Measurements from ENCODE around the gene TMEM11.
"Not testable (repeated sequence)": the region's sequence is repeated elsewhere in the genome, so short reads cannot be mapped to it uniquely, and the experiment has no call there.

Gene TMEM11

DNA sequence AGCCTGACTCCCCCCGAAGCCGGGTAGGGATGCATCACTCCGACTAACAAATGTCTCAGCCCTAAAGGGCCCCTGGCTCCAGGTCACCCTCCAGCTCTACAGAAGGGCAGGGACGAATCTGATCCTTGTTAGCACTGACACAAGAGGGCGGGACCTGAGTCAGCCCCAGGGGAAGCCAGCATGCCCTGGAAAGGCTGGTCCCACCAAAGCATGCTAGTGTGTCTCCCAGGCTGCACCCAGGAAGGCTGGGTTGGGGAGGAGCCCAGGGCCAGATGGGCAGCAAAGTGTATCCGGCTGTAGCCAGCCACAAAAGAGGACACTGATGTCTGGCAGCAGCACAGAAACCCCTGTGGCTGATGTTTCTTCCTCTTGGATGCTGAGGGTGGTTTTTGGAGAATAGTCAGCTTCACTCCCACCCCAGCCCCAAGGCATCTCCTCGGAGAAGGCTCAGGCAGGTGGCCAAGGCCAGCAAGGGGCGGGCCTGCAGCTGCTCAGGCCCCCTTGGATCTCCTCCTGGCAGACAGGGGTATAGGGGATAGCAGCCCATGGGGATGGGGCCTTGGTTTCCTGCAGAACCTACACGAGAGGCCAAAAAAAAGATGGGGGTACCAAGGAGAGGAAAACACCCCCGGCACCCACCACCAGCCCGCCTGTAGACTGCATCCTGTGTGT, 28.2 kb upstream of the TMEM11 start:
- no peak for DNase-seq

DNA sequence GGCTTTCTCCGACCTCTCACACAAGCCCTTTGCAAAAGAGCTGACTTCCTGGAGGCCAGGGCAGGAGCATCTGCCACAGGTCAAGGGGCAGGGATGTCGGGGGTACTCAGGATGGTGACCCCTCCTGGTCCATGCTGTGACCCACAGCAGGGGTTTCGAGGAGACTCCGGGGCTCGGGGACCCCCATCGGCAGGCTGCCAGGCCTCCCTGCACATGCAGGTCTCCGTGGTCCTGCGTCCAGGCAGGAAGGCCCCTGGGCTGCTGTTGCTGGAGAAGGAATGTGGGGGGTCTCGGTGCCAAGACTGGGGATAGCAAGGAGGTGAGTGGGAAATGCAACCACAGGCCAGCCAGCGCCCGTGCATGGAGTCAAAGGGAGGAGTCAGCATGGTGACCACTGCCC, 27.6 kb upstream of the TMEM11 start:
- DNase-seq: no peak

GRCh38 chr17:21240369-21241055, 26.6 kb upstream of the TMEM11 start:
- DNase-seq: no peak

DNA sequence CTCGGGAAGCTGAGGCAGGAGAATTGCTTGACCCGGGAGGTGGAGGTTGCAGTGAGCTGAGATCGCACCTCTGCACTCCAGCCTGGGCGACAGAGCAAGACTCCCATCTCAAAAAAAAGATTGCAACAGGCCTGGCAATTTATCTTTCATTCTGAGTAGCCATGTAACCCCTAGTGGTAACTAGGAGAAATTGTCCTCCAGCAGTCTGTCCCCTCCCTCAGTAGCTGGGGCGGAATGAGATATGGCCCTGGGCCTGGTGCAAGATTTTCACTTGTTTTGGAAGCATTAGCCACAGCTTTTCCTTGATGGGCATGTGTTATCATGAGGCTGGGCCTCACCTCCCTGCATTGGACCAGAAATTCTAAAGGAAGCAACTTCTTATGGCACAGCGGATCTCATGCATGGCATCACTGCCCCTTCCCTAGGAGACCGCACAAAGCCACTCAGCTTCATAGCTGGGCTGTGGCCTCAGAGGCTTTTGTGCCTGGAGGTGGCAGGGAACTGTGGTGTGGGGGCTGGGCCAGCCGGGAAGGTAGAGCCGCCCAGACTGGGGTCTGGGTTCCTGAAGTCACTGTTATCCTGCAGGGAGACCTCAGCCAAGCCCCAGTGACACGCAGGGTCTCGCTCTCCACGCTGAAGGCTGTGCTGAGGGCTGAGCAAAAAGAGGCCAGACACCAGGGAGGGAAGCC, 25.9 kb upstream of the TMEM11 start:
- DNase-seq: no peak

DNA sequence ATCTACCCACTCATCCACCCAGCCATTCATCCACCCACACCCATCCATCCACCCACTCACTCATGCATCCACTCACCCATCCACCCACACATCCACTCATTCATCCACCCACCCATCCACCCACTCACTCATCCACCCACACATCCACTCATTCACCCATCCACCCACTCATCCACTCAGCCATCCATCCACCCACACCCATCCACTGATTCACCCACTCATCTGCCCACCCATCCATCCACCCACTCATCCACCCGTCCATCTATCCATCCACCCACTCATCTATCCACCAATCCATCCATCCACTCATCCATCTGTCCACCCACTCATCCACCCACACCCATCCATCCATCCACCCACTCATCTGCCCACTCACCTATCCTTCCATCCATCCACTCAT, 22.0 kb upstream of the TMEM11 start:
- no peak for DNase-seq

DNA sequence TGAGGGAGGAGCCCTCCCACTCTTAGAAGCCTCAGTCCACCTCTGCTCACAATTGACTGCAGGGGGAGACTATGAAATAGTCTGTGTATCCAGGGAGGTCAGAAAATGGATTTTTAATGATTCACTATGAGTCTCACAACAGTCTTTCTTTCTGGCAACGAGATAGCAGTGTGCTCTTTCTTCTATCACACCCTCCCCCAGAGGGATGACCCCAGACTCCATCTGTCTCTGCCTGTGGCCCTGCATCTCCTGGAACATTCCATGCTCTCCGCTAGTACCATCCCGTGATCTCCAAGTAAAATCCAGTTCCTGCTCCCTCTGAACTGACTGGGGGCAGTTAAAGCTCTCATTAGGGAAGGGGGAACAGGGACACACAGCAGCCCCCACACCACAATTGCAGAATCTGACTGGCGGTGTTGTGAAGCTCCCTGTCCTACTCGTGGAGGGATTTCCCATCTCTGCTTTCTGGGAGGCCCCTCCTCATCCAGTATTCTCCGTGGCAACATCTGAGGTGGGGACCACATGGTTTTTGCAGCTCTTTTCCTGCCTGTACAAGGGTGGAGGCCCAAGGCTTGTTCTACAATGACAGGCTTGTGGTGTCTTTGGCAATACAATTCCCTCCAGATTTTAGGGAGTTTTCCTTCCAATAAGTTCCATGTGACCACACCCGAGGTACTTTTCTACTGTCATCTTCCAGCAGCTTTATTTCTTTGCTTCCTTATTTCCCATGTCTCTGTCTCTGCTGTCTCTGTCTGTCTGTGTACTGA, 19.8 kb upstream of the TMEM11 start:
- DNase-seq: no peak

- no peak for DNase-seq
These were observed 18.2 kb upstream of the TMEM11 start for GRCh38 chr17:21232033-21232749.

- no peak for DNase-seq
These were observed 17.6 kb upstream of the TMEM11 start for GRCh38 chr17:21231533-21231932.

DNA sequence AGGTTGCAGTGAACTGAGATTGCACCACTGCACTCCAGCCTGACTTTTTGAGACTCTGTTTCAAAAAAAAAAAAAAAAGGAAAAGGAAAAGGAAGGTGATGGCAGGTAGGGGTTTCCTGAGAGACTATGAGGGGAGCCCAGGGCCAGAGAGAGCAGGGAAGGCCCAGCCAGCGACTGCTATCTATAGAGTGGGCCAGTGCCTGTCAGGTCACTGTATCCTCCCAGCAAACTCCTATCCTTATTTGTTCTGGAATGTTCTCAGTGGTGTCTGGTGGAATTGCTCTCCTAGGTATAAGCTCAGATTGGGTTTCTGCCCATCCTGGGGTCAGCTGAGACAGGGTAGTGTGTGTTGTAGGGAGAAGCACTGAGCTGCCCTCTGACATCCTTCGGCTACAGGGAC, 14.9 kb upstream of the TMEM11 start:
- no peak for DNase-seq

- DNase-seq: no peak
These were observed 14.2 kb upstream of the TMEM11 start for GRCh38 chr17:21228111-21228510.

GRCh38 chr17:21227277-21227676, 13.3 kb upstream of the TMEM11 start:
- DNase-seq: not testable (repeated sequence)

DNA sequence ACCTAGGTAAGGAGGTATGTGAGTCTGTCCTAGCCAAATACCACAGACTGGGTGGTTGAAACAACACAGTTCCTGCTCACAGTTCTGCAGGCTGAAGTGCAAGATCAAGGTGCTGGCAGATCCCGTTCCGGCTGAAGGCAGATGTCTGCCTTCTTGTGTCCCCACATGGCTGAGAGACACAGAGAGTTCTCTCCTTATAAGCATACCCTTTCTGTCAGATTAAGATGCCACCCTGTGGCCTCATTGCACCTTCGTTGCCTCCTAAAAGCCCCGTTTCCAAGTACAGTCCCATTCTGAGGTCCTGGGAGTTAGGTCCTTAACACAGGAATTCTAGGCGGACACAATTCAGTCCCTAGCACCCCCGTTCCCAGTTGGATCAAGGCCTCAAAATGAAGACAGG, 9.1 kb upstream of the TMEM11 start:
- DNase-seq: no peak

DNA sequence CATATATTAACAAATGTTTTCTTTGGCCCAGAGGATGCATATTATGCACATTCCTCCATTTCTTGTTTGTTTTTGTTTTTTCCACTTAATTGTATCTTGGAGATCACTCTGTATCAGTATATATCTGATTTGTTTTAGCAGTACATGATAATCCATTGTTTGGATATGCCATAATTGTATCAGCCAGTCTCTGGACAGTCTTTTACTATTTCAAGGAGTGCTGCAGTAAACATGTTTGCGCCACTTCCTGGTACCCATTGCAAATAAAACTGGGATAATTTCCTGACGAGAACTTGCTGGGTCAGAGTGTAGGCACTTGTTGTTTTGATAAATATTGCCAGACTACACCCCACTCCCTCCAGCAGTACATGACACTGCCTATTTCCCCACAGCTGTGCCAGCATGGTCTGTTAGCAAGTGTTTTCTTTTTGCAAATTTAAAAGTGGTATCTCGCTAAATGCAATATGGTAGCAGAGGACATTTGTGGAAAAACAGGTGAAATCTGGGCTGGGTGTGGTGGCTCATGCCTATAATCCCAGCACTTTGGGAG, 4.9 kb upstream of the TMEM11 start:
- DNase-seq: no peak

DNA sequence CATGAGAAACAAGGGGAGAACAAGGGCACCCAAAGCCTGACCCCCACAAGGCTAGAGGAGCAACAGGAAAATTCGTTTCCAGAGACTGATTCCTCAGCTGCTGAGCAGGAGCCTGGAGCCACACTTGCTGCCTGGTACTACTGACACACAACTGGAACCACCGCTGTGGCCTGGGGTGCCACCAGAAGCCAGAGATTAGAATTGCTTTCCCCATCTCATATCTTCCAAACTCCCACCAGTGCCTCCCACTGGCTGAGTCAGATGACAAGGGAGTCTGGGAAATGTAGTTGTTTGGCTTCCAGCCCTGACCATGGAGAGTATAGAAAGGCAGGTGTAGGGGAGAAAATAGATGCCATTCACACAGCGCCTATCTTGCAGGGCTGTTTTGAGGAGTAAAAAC, 4.1 kb upstream of the TMEM11 start:
- DNase-seq: no peak

DNA sequence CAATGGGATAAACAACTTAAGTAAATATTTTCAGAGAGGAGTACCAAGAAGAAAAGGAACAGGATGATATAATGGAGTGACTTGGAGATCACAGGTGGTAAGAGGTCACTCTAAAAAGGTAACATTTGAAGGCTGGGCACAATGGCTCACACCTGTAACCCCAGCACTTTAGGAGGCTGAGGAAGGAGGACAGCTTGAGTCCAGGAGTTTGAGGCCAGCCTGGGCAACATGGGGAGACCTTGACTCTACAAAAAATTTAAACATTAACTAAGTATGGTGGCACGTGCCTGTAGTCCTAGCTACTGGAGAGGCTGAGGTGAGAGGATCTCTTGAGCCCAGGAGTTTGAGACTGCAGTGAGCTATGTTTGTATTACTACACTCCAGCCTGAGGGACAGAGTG, 3.4 kb upstream of the TMEM11 start:
- no peak for DNase-seq

GRCh38 chr17:21215935-21216334, 2.0 kb upstream of the TMEM11 start:
- DNase-seq: no peak

DNA sequence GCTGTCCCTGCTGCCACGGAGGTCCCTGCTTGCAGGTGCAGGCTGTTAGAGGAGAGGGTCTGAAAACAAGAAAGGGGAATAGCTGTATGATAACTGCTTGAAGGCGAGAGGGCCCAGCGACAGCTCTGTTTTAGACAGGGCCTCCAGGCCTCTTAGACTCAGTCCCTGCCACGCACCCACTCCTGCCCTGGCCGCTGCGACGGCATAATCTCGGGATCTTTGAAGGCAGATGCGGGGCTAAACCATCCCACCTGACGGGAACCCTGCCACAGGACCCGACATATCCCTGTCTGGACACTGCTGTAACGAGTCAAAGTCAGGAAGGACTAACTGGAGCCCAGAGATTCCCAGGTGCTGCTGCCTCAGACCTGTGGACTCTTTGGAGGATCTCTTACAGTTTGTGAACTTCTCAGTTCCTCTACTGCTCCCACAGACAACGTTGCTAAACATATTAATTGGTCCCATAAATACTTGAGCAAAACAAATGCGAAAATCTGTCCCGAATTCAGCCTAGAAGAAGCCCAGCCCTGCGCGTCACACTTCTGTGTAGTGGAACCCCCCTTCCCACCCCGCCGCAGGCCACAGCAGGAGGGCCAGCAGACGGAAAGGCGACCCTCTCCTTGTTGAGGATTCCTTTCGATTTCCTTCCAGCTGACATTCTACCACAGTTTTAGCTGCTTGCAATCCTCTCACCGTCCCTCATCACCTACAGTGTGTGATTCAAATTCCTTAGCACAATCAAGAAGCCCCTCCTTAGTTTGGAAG, 998 bp upstream of the TMEM11 start:
- peak; percentile 62 for DNase-seq

DNA sequence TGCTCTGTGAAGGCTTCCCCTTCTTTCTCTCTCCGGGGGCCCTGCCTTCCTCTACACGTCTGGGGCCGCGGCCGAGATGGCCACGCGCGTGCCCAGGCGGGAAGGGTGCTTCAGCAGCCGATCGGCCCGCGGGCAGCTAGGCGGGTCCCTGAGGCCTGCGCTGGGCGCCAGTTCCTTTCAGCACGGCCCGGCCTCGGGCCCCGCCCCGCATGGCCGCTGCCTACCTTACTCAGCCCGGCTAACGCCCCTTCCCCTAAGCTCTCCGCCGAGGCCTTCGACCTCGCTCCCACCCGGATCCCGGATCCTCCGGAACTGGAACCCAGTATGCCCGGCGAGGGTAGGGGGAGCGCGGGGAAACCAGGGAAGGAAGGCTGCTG, 335 bp downstream of the TMEM11 start:
- DNase-seq: no peak

DNA sequence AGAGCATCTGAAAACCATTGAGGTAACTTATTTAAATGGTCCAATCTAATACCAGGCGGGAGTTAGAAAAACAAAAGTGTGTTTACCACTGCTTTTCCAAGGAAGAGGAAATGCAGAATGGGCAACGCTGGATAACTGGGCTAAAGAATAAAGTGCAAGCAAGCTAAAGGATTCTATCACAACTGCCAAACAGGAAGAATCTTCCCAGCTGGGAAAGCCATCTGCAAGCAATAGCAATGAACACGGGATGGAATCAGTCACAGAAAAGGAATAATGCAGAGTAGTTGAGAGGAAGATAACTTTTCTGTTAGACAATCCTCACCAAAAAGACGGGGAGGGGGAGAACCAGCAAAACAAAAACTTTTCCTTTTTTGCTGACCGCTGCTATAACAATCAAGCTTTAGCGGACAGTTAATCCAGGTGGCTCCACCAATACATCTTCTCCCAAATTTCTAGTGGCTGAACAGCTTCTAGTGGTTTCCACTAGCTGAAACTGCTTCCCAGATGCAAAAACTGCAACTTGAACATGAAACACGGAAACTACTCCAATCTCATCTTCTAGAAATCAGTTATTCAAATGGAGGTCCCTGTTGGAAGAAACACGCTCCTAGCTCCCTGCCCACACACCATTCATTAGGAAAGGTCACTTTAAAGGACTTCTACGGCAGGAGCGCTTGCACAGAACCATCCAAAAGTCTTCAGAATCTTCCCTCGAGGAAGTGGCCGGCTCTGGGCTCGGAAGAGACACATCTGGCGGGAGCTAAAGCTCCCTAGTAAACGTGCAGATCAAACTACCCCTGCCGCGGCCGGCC, 929 bp downstream of the TMEM11 start:
- no peak for DNase-seq

- no peak for DNase-seq
These were observed 2.0 kb downstream of the TMEM11 start for GRCh38 chr17:21211825-21212479.

All from NCI-H1092 treated with DMSO at 0.1 percent for 48 hours (cell line).